ENCODE results near the gene ASIC3.

Gene ASIC3

DNA sequence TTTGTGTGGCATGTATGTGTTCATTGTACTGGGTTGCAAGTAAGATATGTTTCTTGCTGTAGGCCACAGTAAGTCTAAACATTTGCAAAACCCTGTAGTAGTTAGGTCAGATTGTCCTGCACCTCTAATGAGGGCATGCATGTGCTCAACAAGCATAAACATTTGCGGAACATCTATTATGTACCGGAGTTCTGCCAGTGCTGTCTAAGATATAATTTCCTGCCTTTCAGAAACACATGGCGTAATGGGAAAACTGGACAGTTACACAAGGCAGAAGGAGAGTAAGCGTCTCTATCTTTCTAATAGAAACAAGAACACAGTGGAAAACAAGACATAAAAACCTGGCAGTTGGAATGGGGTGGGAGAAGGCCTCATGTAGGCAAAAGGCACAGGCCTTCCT lies 17.3 kb upstream of the ASIC3 start:
- DNase-seq (ENCODE audit: extremely low spot score): no peak
- TF ChIP-seq, protein P1, sequence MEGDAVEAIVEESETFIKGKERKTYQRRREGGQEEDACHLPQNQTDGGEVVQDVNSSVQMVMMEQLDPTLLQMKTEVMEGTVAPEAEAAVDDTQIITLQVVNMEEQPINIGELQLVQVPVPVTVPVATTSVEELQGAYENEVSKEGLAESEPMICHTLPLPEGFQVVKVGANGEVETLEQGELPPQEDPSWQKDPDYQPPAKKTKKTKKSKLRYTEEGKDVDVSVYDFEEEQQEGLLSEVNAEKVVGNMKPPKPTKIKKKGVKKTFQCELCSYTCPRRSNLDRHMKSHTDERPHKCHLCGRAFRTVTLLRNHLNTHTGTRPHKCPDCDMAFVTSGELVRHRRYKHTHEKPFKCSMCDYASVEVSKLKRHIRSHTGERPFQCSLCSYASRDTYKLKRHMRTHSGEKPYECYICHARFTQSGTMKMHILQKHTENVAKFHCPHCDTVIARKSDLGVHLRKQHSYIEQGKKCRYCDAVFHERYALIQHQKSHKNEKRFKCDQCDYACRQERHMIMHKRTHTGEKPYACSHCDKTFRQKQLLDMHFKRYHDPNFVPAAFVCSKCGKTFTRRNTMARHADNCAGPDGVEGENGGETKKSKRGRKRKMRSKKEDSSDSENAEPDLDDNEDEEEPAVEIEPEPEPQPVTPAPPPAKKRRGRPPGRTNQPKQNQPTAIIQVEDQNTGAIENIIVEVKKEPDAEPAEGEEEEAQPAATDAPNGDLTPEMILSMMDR (IDR thresholded peaks at IDR 0.05; ENCODE audit: control extremely low read depth, extremely low read depth, low read depth, missing control alignments): no peak
- ChIA-PET CTCF (interaction anchor here (1.0 to 4.5 kb wide), 2 partner anchors 13 to 23 kb away, joined by 3 to 19 read pairs; no protein-coding TSS in a partner anchor), POLR2A (no interaction called here)

DNA sequence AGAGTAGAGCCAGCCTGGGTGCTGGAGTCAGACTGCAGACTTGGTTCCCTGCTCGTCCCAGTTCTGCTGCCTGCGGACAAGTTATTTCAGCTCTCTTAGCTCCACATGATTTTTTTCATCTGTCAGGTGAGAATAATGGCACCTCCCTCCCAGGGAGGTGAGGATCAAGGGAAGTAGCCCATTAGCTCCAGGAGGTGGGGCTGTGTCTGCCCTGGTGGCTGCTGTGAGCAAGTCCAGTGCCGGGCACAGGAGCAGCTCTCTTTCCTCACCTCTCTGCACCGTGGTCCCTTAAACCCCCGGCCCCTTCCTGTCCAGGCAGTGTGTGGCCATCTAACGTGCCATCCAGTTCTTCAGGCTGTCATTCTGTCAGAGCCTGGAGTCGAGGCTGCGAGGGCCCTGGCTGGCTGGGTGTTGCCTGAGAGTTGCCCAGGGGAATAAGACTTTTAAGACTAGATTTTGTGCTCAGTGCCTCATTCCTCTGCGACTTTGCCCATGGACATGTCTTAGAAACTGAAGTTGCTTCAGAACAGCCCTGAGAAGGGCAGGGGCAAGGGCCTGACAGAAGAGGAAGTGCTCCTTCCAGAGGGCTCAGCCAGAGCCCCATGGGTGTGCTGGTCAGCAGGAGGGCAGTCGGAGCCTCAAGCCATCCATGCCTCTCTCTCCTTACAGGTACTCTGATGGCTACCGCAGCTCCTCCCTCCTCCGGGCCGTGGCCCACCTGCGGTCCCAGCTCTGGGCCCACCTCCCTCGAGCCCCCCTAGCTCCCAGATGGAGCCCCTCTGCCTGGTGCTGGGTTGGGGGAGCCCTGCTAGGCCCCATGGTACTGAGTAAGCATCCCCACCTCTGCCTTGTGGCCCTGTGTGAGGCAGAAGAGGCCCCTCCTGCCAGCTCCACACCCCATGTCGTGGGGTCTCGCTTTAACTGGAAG lies 15.1 kb upstream of the ASIC3 start:
- ChIA-PET CTCF (interaction anchor here (1.2 to 4.5 kb wide), 5 partner anchors 9 to 91 kb away, joined by 3 to 19 read pairs (median 5); no protein-coding TSS in a partner anchor), POLR2A (no interaction called here)
- DNase-seq (ENCODE audit: extremely low spot score): no peak
- TF ChIP-seq, protein P1 (IDR thresholded peaks at IDR 0.05; ENCODE audit: control extremely low read depth, extremely low read depth, low read depth, missing control alignments): no peak

DNA sequence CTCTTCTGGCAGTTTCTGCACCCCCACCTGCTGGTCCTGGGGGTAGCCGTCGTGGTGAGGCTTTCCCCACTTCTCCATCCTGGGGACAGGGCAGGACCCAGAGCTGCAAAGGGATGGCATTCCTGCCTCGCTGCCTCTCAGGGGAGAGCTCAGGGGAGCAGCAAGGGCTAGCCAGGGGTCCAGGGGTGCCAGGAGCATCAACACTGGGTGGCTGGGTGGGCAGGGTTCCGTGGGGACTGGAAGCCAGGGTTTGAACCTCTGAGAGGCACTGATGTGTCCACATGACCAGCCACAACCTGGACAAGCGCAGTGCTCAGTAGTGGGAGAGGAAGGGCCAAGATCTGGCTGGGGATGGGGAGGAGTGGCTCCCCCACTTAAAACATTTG lies 14.5 kb upstream of the ASIC3 start:
- TF ChIP-seq, protein P1 (IDR thresholded peaks at IDR 0.05; ENCODE audit: control extremely low read depth, extremely low read depth, low read depth, missing control alignments): no peak
- CTCF ChIA-PET: interaction anchor here (2.7 to 4.5 kb wide), 2 partner anchors 13 to 15 kb away, joined by 7 to 19 read pairs; no protein-coding TSS in a partner anchor
- DNase-seq (ENCODE audit: extremely low spot score): no peak
- POLR2A ChIA-PET: no interaction called here

DNA sequence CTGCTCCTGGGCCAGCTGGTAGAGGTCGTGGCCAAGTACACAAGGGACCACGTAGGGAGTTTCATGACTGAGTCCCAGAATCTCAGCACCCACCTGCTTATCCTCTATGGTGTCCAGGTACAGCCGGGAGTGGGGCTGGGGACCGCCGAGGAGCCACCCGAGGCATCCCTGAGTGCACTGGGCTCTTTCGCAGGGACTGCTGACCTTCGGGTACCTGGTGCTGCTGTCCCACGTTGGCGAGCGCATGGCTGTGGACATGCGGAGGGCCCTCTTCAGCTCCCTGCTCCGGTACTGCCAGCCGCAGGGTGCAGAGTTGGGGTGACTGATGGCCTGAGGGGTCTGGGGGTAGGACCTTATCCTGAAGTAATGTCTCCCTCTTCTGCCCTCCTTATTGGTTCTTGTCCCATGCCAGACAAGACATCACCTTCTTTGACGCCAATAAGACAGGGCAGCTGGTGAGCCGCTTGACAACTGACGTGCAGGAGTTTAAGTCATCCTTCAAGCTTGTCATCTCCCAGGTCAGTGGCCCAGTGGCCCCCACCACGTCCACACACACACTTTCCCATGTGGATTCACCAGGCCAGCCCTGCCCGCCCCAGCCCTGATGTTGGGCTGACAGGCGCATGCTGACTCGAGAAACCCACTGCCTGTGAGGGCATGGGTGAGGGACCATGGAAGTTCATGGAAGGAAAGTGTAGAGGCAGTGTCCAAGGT lies 13.9 kb upstream of the ASIC3 start:
- POLR2A ChIA-PET: no interaction called here
- no peak for DNase-seq (ENCODE audit: extremely low spot score)
- TF ChIP-seq, protein P1 (IDR thresholded peaks at IDR 0.05; ENCODE audit: control extremely low read depth, extremely low read depth, low read depth, missing control alignments): no peak
- CTCF ChIA-PET: interaction anchor here (2.7 to 4.5 kb wide), 2 partner anchors 13 to 16 kb away, joined by 7 to 19 read pairs; no protein-coding TSS in a partner anchor

DNA sequence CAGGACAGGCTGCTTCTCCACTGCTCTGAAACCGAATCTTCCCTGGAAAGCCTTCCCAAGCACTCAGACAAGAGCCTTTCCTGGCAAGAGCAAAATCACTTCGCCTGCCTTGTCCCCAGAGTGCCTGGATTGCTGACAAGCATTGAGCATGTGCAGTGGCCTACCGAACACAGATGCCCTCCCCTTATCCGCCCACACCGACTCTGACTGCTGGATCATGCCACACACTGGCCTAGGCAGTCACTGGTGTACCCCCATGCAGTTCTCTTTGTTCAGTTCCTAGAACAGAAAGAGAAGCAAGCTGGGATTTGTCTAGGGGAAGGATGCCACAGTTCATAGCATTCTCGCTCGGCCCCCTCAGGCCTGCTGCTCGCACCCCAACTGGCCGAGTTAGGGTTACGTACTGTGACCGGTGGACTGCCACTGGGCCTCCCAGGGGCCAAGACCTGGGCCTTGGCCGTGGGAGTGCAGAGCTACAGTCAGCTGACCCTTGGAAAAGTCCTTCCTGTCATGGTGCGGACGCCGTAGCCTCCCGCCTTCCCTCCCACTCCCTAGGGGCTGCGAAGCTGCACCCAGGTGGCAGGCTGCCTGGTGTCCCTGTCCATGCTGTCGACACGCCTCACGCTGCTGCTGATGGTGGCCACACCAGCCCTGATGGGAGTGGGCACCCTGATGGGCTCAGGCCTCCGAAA lies 13.2 kb upstream of the ASIC3 start:
- POLR2A ChIA-PET: no interaction called here
- CTCF ChIA-PET: interaction anchor here (2.7 to 4.5 kb wide), 2 partner anchors 12 to 17 kb away, joined by 7 to 19 read pairs; no protein-coding TSS in a partner anchor
- TF ChIP-seq, protein P1 (IDR thresholded peaks at IDR 0.05; ENCODE audit: control extremely low read depth, extremely low read depth, low read depth, missing control alignments): no peak
- no peak for DNase-seq (ENCODE audit: extremely low spot score)

DNA sequence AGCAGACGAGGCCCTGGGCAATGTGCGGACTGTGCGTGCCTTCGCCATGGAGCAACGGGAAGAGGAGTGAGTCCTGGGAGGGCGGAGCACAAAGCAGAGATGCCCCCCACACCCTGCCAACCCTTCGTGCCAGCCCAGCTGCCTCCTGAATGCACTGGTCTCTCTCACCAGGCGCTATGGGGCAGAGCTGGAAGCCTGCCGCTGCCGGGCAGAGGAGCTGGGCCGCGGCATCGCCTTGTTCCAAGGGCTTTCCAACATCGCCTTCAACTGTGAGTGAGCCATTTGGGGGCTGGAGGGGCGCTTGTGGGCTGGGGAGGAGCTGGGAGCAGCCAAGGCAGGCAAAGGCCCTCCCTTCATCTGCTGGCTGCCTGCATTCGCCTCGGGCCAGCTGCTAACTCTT lies 12.4 kb upstream of the ASIC3 start:
- ChIA-PET CTCF (interaction anchor here (0.8 to 3.0 kb wide), 2 partner anchors 8 to 17 kb away, joined by 3 to 10 read pairs; partner anchors contain the start of gene ABCB8), POLR2A (no interaction called here)
- TF ChIP-seq, protein P1 (IDR thresholded peaks at IDR 0.05; ENCODE audit: control extremely low read depth, extremely low read depth, low read depth, missing control alignments): no peak
- DNase-seq (ENCODE audit: extremely low spot score): no peak

Data from GM10248 (cell line).